HCT116 (cell line): Measurements from ENCODE around the gene FAM3B. TPM values are rescaled to one million over a fixed set of nuclear protein-coding genes. Genes with fewer than 3 reads are reported as not detected.

Experiments used
- ATAC-seq: fragments of 200-7000 bp; cut with Tn5 transposase; 2 replicates; pipeline ENCODE4 v1.9.1; 2020; ENCODE audit warnings: mild to moderate bottlenecking, moderate library complexity
- BruUV-seq: library from RNA; stranded (reverse); fragments of 400-500 nt; replicated peaks from 2 replicates; lab custom pipeline; 2021; lab: Mats Ljungman, UMichigan
- CTCF ChIA-PET: fragments of 300-600 bp; sonication (Branson Sonifier 250); formaldehyde crosslinking; loops from one replicate; lab custom pipeline; 2021; ENCODE audit warnings: antibody characterized with exemption; lab: Charles Lee
- POLR2A ChIA-PET: fragments of 300-600, 350-600 bp; sonication (Branson Sonifier 250); formaldehyde crosslinking; loops from one replicate; lab custom pipeline; 2021; ENCODE audit warnings: antibody characterized with exemption; lab: Charles Lee
- RAD21 ChIA-PET, 2 experiments: fragments of 300-600 bp; sonication (Branson Sonifier 250); formaldehyde crosslinking; loops; one replicate each; lab custom pipeline; 2023; ENCODE audit warnings: low total read pairs in 2 of 2; ENCODE audit not compliant: uncharacterized antibody in 2 of 2, unreplicated experiment in 2 of 2, low non-redundant PET in 1 of 2; lab: Charles Lee
- DNase-seq: peaks from one replicate; pipeline ENCODE4 v3.0.0-alpha.2; 2010; ENCODE audit warnings: low read depth, low spot score
- H2AFZ ChIP-seq: fragments of 200-600 bp; shearing (Covaris generic), sonication (generic); 2 replicates; pipeline ENCODE4 v1.6.1; 2017; ENCODE audit warnings: low read depth, mixed run types, mixed read lengths, antibody characterized with exemption, low read length; ENCODE audit not compliant: poor library complexity, severe bottlenecking
- H3K27ac ChIP-seq: 2 replicates; pipeline ENCODE4 v1.5.1; 2012; ENCODE audit warnings: low read depth, low read length
- H3K27me3 ChIP-seq: fragments of 200-600 bp; sonication (generic); 2 replicates; pipeline ENCODE4 v1.6.1; 2016; ENCODE audit warnings: mixed run types, low read length, mixed read lengths; ENCODE audit not compliant: insufficient read depth
- H3K36me3 ChIP-seq, 2 experiments: fragments of 200-500 bp in 1 of 2; fragments of 200-600 bp in 1 of 2; sonication (Bioruptor generic) in 1 of 2; sonication (generic) in 1 of 2; 2 replicates each; pipeline versions ENCODE4 v1.5.1 to v1.6.1; 2014 to 2016; ENCODE audit warnings: low read length in 2 of 2, inconsistent platforms in 1 of 2, mixed read lengths in 1 of 2, mixed run types in 1 of 2; ENCODE audit not compliant: insufficient read depth in 2 of 2, control insufficient read depth in 1 of 2
- H3K4me1 ChIP-seq, 2 experiments: fragments of 200-600 bp in 1 of 2; sonication (generic) in 1 of 2; 2 replicates each; pipeline versions ENCODE4 v1.5.1 to v1.6.1; 2012 to 2017; ENCODE audit warnings: low read length in 2 of 2, inconsistent platforms in 1 of 2, mild to moderate bottlenecking in 1 of 2, mixed read lengths in 1 of 2, mixed run types in 1 of 2, moderate library complexity in 1 of 2; ENCODE audit not compliant: insufficient read depth in 2 of 2, control insufficient read depth in 1 of 2
- H3K4me2 ChIP-seq: fragments of 200-600 bp; sonication (generic); 2 replicates; pipeline ENCODE4 v1.6.1; 2017; ENCODE audit warnings: mixed run types, low read length, mixed read lengths
- H3K4me3 ChIP-seq, 2 experiments: fragments of 200-600 bp in 1 of 2; sonication (generic) in 1 of 2; replicated peaks in 1 of 2; 2 replicates each; pipeline ENCODE4 v1.5.1; 2011 to 2016; ENCODE audit warnings: low read length in 2 of 2, control low read depth in 1 of 2, low read depth in 1 of 2, mild to moderate bottlenecking in 1 of 2, mixed read lengths in 1 of 2, mixed run types in 1 of 2
- H3K79me2 ChIP-seq: fragments of 200-600 bp; sonication (generic); 2 replicates; pipeline ENCODE4 v1.6.1; 2017; ENCODE audit warnings: mild to moderate bottlenecking, mixed run types, low read length, moderate library complexity, mixed read lengths; ENCODE audit not compliant: insufficient read depth
- H3K9ac ChIP-seq: fragments of 200-600 bp; sonication (generic); 2 replicates; pipeline ENCODE4 v1.6.1; 2016; ENCODE audit warnings: low read length, mixed read lengths
- H3K9me2 ChIP-seq: fragments of 200-600 bp; sonication (generic), shearing (Covaris generic); 2 replicates; pipeline ENCODE4 v1.6.1; 2017; ENCODE audit warnings: mixed run types, mild to moderate bottlenecking, moderate library complexity; ENCODE audit not compliant: insufficient read depth
- H3K9me3 ChIP-seq, 2 experiments: fragments of 200-500 bp in 1 of 2; fragments of 200-600 bp in 1 of 2; sonication (Bioruptor generic) in 1 of 2; sonication (generic) in 1 of 2; 2 replicates each; pipeline ENCODE4 v1.6.1; 2014 to 2017; ENCODE audit warnings: low read length in 2 of 2, mixed read lengths in 2 of 2, inconsistent platforms in 1 of 2, low read depth in 1 of 2, mild to moderate bottlenecking in 1 of 2, mixed run types in 1 of 2, moderate library complexity in 1 of 2; ENCODE audit not compliant: control insufficient read depth in 1 of 2, insufficient read depth in 1 of 2
- H4K20me1 ChIP-seq: fragments of 200-600 bp; sonication (generic), shearing (Covaris generic); 2 replicates; pipeline ENCODE4 v1.6.1; 2017; ENCODE audit warnings: mixed run types, mild to moderate bottlenecking, moderate library complexity; ENCODE audit not compliant: insufficient read depth
- CTCF ChIP-seq, 3 experiments: fragments of 200-600 bp in 1 of 3; sonication (generic) in 1 of 3; IDR thresholded peaks in 2 of 3; conservative IDR thresholded peaks in 1 of 3; 2 replicates each; pipeline ENCODE4 v1.5.1; 2012 to 2017; ENCODE audit warnings: low read depth in 2 of 3, low read length in 2 of 3, antibody characterized with exemption in 1 of 3, borderline replicate concordance in 1 of 3, control low read depth in 1 of 3, mild to moderate bottlenecking in 1 of 3, mixed read lengths in 1 of 3, mixed run types in 1 of 3, moderate library complexity in 1 of 3; ENCODE audit not compliant: insufficient read depth in 1 of 3
- EZH2phosphoT487 ChIP-seq: fragments of 200-600 bp; IDR thresholded peaks from 2 replicates; pipeline ENCODE4 v1.6.1; 2018; ENCODE audit warnings: antibody characterized with exemption, borderline replicate concordance
- RAD21 ChIP-seq: IDR thresholded peaks from 2 replicates; pipeline ENCODE4 v1.6.1; 2012; ENCODE audit warnings: low read depth, mild to moderate bottlenecking
- YY1 ChIP-seq: IDR thresholded peaks from 2 replicates; pipeline ENCODE4 v1.6.1; 2011; ENCODE audit warnings: low read length, low read depth, moderate library complexity, mild to moderate bottlenecking; ENCODE audit not compliant: insufficient replicate concordance; ENCODE audit errors: extremely low read depth
- intact Hi-C: fragments of 100-400 bp; cut with micrococcal nuclease; formaldehyde crosslinking; loops from 2 replicates; pipeline ENCODE4 v1.10.0; 2022
- total RNA-seq: library from RNA; stranded (reverse); gene quantifications from one replicate; pipeline ENCODE4 v1.2.1, GENCODE V29; 2021; ENCODE audit not compliant: unreplicated experiment

FAM3B gene
- total RNA-seq, 1 experiment from 2014 or later = not detected

- intact Hi-C loops = loop anchor here (2.0 kb wide), 1 partner anchor 77 kb away; no protein-coding TSS in a partner anchor
- TF ChIP-seq CTCF (IDR thresholded peaks at IDR 0.05 in 2 of 3, conservative IDR thresholded peaks at IDR 0.05 in 1 of 3; ENCODE audit: borderline replicate concordance in 1 of 3, insufficient read depth in 1 of 3, low read depth in 2 of 3, low read length in 2 of 3) (peak; percentile 20 to 50 (median 30); a peak in 4 of 6 replicates), YY1 (no peak), EZH2phosphoT487 (no peak), RAD21 (peak; percentile 44)
- Histone ChIP-seq H3K27ac (no peak overlapping the region), H3K9me3 (no peaks in the 10 kb centered on the region), H3K9me2 (no peaks in the 10 kb centered on the region), H4K20me1 (no peaks in the 10 kb centered on the region), H3K4me3 (no peak overlapping the region), H3K4me1 (no peaks in the 10 kb centered on the region), H3K36me3 (no peaks in the 10 kb centered on the region), H3K4me2 (no peak overlapping the region), H2AFZ (no peak overlapping the region), H3K27me3 (peaks cover 3% of the 10 kb centered on the region), H3K79me2 (no peaks in the 10 kb centered on the region), H3K9ac (no peak overlapping the region)
- BruUV-seq = no TSS peak
- no peak for DNase-seq
- POLR2A ChIA-PET = no interaction called here
- RAD21 ChIA-PET = interaction anchor here (1.0 to 1.3 kb wide), 2 partner anchors 77 kb away, joined by 4 to 8 read pairs; no protein-coding TSS in a partner anchor
- CTCF ChIA-PET = interaction anchor here (2.6 kb wide), 1 partner anchor 77 kb away, joined by 23 read pairs; no protein-coding TSS in a partner anchor
- ATAC-seq = peak; percentile 84
Observed at GRCh38 chr21:41360072-41360821, 43.6 kb downstream of the FAM3B start.
